HEK293 (cell line): ENCODE data around the gene PIEZO1.

ENCODE experiments used
- CTCF ChIA-PET: fragments of 350-600 bp; formaldehyde crosslinking; extraction: SDS; loops from one replicate; lab custom pipeline; 2021; ENCODE audit warnings: antibody characterized with exemption; lab: Yijun Ruan, JAX
- POLR2A ChIA-PET: fragments of 300-600 bp; formaldehyde crosslinking; extraction: SDS; loops from one replicate; lab custom pipeline; 2020; ENCODE audit warnings: antibody characterized with exemption, inconsistent platforms; lab: Yijun Ruan, JAX
- H3K27ac ChIP-seq: fragments of 200-500 bp; sonication (Bioruptor generic); 2 replicates; pipeline ENCODE4 v1.5.1; 2014; ENCODE audit warnings: low read depth, low read length, control low read depth, inconsistent platforms; ENCODE audit errors: extremely low read depth
- H3K36me3 ChIP-seq, 2 experiments: fragments of 200-500 bp in 1 of 2; sonication (Bioruptor generic) in 1 of 2; 1 replicate in 1 of 2; 2 replicates in 1 of 2; pipeline ENCODE4 v1.5.1; 2014 to 2017; ENCODE audit warnings: inconsistent platforms in 2 of 2, low read length in 2 of 2; ENCODE audit not compliant: control insufficient read depth in 2 of 2, insufficient read depth in 1 of 2
- H3K4me1 ChIP-seq: fragments of 200-500 bp; sonication (Bioruptor generic); 2 replicates; pipeline ENCODE4 v1.5.1; 2014; ENCODE audit warnings: mild to moderate bottlenecking, low read length, inconsistent platforms; ENCODE audit not compliant: control insufficient read depth, insufficient read depth
- H3K4me3 ChIP-seq: 2 replicates; pipeline ENCODE4 v1.5.1; 2011; ENCODE audit warnings: low read depth, mild to moderate bottlenecking, control low read depth, low read length, moderate library complexity
- H3K9me3 ChIP-seq: fragments of 200-500 bp; sonication (Bioruptor generic); 2 replicates; pipeline ENCODE4 v1.5.1; 2014; ENCODE audit warnings: low read depth, low read length, inconsistent platforms; ENCODE audit not compliant: control insufficient read depth, insufficient read depth
- MEIS1 ChIP-seq: sonication (generic); formaldehyde crosslinking; IDR thresholded peaks from 2 replicates; pipeline ENCODE4 v1.8.1; 2022; ENCODE audit warnings: missing genetic modification reagents, mild to moderate bottlenecking, borderline replicate concordance
- SALL2 ChIP-seq: fragments of 450-650 bp; formaldehyde crosslinking; IDR thresholded peaks from 2 replicates; pipeline ENCODE4 v1.5.0; 2017; ENCODE audit warnings: missing biosample characterization, mild to moderate bottlenecking, missing genetic modification characterization, borderline replicate concordance
- SCRT1 ChIP-seq: fragments of 450-650 bp; formaldehyde crosslinking; IDR thresholded peaks from 2 replicates; pipeline ENCODE4 v1.5.1; 2016; ENCODE audit warnings: missing biosample characterization, missing genetic modification characterization, borderline replicate concordance
- SP2 ChIP-seq: fragments of 450-650 bp; formaldehyde crosslinking; IDR thresholded peaks from 2 replicates; pipeline ENCODE4 v1.5.1; 2016; ENCODE audit warnings: missing biosample characterization, missing genetic modification characterization
- ZBTB17 ChIP-seq: fragments of 450-650 bp; formaldehyde crosslinking; IDR thresholded peaks from 2 replicates; pipeline ENCODE4 v1.5.1; 2016; ENCODE audit warnings: missing biosample characterization, missing genetic modification characterization
- ZFHX2 ChIP-seq: fragments of 450-650 bp; formaldehyde crosslinking; conservative IDR thresholded peaks from 2 replicates; pipeline ENCODE4 v1.5.1; 2016; ENCODE audit warnings: missing biosample characterization, missing genetic modification characterization
- ZIC2 ChIP-seq: fragments of 450-650 bp; formaldehyde crosslinking; IDR thresholded peaks from 2 replicates; pipeline ENCODE4 v1.5.1; 2016; ENCODE audit warnings: missing biosample characterization, missing genetic modification characterization
- ZNF140 ChIP-seq: fragments of 450-650 bp; formaldehyde crosslinking; IDR thresholded peaks from 2 replicates; pipeline ENCODE4 v1.5.1; 2016; ENCODE audit warnings: missing biosample characterization, missing genetic modification characterization
- ZNF175 ChIP-seq: fragments of 450-650 bp; formaldehyde crosslinking; IDR thresholded peaks from 2 replicates; pipeline ENCODE4 v1.5.1; 2016; ENCODE audit warnings: missing biosample characterization, missing genetic modification characterization
- ZNF202 ChIP-seq: fragments of 450-650 bp; formaldehyde crosslinking; IDR thresholded peaks from 2 replicates; pipeline ENCODE4 v1.5.1; 2016; ENCODE audit warnings: missing biosample characterization, missing genetic modification characterization, borderline replicate concordance
- ZNF335 ChIP-seq: fragments of 450-650 bp; formaldehyde crosslinking; conservative IDR thresholded peaks from 2 replicates; pipeline ENCODE4 v1.5.1; 2016; ENCODE audit warnings: missing biosample characterization, missing genetic modification characterization
- ZNF521 ChIP-seq: fragments of 450-650 bp; formaldehyde crosslinking; IDR thresholded peaks from 2 replicates; pipeline ENCODE4 v1.5.1; 2017; ENCODE audit warnings: missing biosample characterization, mild to moderate bottlenecking, missing genetic modification characterization
- ZNF561 ChIP-seq: fragments of 450-650 bp; IDR thresholded peaks from 2 replicates; pipeline ENCODE4 v1.5.1; 2018; ENCODE audit warnings: missing biosample characterization, missing genetic modification characterization, borderline replicate concordance
- ZNF707 ChIP-seq: fragments of 450-650 bp; formaldehyde crosslinking; IDR thresholded peaks from 2 replicates; pipeline ENCODE4 v1.5.1; 2016; ENCODE audit warnings: missing biosample characterization, missing genetic modification characterization
- TF ChIP-seq, protein P1 (sequence below): fragments of 450-650 bp; formaldehyde crosslinking; IDR thresholded peaks from 2 replicates; pipeline ENCODE4 v1.5.1; 2017; ENCODE audit warnings: missing biosample characterization, missing genetic modification characterization
- TF ChIP-seq, protein P2 (sequence below): fragments of 450-650 bp; formaldehyde crosslinking; IDR thresholded peaks from 2 replicates; pipeline ENCODE4 v1.5.1; 2017; ENCODE audit warnings: missing biosample characterization, missing genetic modification characterization
- TF ChIP-seq, protein P3 (sequence below): fragments of 450-650 bp; formaldehyde crosslinking; IDR thresholded peaks from 2 replicates; pipeline ENCODE4 v1.5.1; 2016; ENCODE audit warnings: missing biosample characterization, missing genetic modification characterization
- TF ChIP-seq, protein P4 (sequence below): fragments of 450-650 bp; formaldehyde crosslinking; IDR thresholded peaks from 2 replicates; pipeline ENCODE4 v1.5.1; 2016; ENCODE audit warnings: missing biosample characterization, missing genetic modification characterization, borderline replicate concordance

PIEZO1 gene

DNA sequence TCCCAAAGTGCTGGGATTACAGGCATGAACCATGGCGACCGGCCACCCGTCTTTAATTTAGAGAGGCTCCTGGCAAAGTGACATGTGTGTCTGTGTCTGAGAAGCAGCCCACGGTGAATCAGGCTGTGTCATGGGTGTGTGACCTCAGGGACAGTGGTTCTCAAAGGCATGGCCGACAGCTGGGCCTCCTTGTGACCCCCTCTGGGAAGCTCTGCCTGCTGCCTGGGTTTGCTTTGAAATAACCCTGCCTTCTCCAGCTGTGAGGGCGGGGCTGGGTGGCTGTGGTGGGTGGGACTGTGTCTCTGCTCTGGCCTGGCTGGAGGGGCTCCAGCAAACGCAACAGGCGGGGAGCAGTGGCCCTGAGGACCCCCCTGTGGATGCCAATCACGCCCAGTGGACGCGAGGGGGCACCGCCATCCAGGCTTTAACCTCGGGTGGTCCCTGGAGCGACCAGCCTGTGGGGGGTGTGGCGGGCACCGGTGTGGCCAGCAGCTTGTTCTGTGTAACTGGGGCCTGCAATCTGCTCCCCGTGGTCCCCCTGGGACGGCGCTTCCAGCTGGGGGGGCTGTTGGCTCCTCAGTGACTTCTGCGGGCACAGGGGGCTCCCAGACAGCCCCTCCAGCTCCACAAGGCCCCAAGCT lies 35.5 kb upstream of the PIEZO1 start (continued):
- TF ChIP-seq ZNF561 (tag by site-specific recombination) = no peak

DNA sequence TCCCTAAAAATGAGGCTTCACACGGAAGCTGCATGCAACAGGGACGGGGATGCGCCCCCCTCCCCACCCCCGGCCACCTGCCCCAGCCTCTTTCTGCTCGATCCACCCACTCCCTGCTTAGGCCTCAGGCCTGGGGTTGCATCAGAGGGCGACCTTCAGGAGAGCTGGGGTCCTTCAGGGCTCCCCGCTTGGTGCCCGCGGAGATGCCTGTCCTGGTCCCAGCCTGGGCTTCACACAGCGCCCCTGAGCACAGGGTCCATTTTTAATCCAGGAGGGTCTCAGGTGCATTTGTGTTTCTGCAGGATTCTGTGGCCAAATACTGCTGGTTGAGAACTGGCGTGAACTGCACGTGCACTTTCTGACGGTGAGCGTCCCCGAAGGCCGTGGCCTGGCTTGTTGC lies 34.1 kb upstream of the PIEZO1 start:
- Histone ChIP-seq H3K27ac (no peak overlapping the region), H3K4me3 (no peak overlapping the region), H3K9me3 (no peaks in the 10 kb centered on the region), H3K4me1 (no peaks in the 10 kb centered on the region), H3K36me3 (peaks cover 0 to 5% of the 10 kb centered on the region in 2 experiments; a peak in 1 of 3 replicates)
- TF ChIP-seq, protein P1, sequence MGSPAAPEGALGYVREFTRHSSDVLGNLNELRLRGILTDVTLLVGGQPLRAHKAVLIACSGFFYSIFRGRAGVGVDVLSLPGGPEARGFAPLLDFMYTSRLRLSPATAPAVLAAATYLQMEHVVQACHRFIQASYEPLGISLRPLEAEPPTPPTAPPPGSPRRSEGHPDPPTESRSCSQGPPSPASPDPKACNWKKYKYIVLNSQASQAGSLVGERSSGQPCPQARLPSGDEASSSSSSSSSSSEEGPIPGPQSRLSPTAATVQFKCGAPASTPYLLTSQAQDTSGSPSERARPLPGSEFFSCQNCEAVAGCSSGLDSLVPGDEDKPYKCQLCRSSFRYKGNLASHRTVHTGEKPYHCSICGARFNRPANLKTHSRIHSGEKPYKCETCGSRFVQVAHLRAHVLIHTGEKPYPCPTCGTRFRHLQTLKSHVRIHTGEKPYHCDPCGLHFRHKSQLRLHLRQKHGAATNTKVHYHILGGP (tag by site-specific recombination) = no peak
- peak; percentile 94 for TF ChIP-seq ZNF335 (tag by site-specific recombination)
- no peak for TF ChIP-seq ZNF202 (tag by site-specific recombination)
- TF ChIP-seq ZIC2 = no peak
- TF ChIP-seq, protein P2, sequence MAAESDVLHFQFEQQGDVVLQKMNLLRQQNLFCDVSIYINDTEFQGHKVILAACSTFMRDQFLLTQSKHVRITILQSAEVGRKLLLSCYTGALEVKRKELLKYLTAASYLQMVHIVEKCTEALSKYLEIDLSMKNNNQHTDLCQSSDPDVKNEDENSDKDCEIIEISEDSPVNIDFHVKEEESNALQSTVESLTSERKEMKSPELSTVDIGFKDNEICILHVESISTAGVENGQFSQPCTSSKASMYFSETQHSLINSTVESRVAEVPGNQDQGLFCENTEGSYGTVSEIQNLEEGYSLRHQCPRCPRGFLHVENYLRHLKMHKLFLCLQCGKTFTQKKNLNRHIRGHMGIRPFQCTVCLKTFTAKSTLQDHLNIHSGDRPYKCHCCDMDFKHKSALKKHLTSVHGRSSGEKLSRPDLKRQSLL (tag by site-specific recombination) = no peak
- TF ChIP-seq, protein P3, sequence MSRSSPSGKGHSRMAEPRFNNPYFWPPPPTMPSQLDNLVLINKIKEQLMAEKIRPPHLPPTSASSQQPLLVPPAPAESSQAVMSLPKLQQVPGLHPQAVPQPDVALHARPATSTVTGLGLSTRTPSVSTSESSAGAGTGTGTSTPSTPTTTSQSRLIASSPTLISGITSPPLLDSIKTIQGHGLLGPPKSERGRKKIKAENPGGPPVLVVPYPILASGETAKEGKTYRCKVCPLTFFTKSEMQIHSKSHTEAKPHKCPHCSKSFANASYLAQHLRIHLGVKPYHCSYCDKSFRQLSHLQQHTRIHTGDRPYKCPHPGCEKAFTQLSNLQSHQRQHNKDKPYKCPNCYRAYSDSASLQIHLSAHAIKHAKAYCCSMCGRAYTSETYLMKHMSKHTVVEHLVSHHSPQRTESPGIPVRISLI (tag by site-specific recombination) = no peak
- TF ChIP-seq ZNF140 (tag by site-specific recombination) = no peak
- no peak for TF ChIP-seq MEIS1
- POLR2A ChIA-PET = no interaction called here
- CTCF ChIA-PET = interaction anchor here (0.6 to 1.4 kb wide), 4 partner anchors 8 to 419 kb away, joined by 3 to 4 read pairs (median 3); no protein-coding TSS in a partner anchor

DNA sequence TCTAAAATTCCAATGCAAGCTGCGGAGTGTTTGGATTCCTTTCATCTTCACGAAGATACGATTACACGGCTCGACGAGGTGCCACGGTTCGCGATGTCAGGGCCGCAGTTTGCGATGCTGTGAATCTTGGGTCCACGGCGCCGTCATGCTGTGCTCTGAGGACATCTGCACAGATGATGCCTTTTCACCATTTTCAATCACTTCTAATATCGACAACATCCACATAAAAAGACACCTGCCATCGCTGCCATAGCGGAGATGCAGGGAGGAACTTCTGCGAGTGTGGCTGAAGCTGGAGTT lies 33.5 kb upstream of the PIEZO1 start:
- H3K9me3 ChIP-seq = no peaks in the 10 kb centered on the region
- CTCF ChIA-PET = interaction anchor here (1.1 to 1.4 kb wide), 3 partner anchors 9 to 106 kb away, joined by 3 read pairs; no protein-coding TSS in a partner anchor
- H3K4me3 ChIP-seq = no peak overlapping the region
- H3K27ac ChIP-seq = no peak overlapping the region
- H3K36me3 ChIP-seq = peaks cover 0 to 5% of the 10 kb centered on the region in 2 experiments; a peak in 1 of 3 replicates
- TF ChIP-seq SALL2 = no peak
- TF ChIP-seq ZBTB17 (tag by site-specific recombination) = no peak
- TF ChIP-seq, all 188 proteins: peak for 0
- H3K4me1 ChIP-seq = no peaks in the 10 kb centered on the region
- POLR2A ChIA-PET = no interaction called here

DNA sequence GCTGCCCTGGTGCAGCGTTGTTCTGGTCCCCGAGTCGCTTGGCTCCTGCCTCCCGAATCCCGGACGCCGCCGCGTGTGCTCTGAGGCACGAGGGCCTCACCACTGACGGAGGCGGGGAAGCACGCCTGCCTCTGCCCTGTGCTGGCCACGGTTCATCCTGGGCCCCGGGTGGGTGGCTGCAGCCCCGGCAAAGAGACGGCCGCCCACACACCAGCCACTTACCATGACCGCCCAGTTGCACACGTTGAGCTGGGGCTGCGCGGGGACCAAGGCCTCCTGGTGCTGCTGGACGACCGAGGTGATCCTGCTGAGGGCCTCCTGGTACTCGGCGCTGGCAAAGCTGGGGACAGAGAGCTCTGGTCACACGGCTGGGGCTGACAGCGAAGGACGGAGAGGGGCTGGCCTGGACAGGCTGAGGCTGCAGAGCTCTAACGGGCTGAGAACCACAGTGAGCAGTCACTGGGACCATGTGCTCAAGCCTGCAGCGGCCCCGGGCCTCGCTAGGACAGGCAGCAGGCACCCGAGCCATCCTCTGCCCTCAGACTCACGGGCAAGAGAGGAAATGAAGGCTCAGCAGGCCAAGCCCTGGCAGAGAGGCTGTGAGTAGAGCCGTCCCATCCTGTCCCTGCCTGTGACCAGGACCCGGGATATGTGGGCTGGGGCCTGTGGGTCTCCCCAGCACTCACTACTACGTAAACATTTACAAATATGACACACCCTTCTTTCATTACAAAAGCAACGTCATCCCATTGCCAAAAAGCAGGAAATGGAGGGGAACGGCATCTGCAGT lies 33.0 kb upstream of the PIEZO1 start:
- Histone ChIP-seq H3K9me3 (no peaks in the 10 kb centered on the region), H3K36me3 (peaks cover 0 to 3% of the 10 kb centered on the region in 2 experiments; a peak in 1 of 3 replicates), H3K4me1 (no peaks in the 10 kb centered on the region), H3K27ac (no peak overlapping the region), H3K4me3 (no peak overlapping the region)
- POLR2A ChIA-PET = no interaction called here
- CTCF ChIA-PET = interaction anchor here (1.2 to 1.4 kb wide), 3 partner anchors 10 to 107 kb away, joined by 3 read pairs; no protein-coding TSS in a partner anchor
- no peak for TF ChIP-seq SP2 (tag by site-specific recombination)
- TF ChIP-seq ZNF175 = no peak
- TF ChIP-seq SCRT1 = no peak
- no peak for TF ChIP-seq ZNF707 (tag by site-specific recombination)
- no peak for TF ChIP-seq ZNF521 (tag by site-specific recombination)
- no peak for TF ChIP-seq SALL2
- peak; percentile 59 for TF ChIP-seq ZFHX2 (tag by site-specific recombination)
- TF ChIP-seq, protein P4, sequence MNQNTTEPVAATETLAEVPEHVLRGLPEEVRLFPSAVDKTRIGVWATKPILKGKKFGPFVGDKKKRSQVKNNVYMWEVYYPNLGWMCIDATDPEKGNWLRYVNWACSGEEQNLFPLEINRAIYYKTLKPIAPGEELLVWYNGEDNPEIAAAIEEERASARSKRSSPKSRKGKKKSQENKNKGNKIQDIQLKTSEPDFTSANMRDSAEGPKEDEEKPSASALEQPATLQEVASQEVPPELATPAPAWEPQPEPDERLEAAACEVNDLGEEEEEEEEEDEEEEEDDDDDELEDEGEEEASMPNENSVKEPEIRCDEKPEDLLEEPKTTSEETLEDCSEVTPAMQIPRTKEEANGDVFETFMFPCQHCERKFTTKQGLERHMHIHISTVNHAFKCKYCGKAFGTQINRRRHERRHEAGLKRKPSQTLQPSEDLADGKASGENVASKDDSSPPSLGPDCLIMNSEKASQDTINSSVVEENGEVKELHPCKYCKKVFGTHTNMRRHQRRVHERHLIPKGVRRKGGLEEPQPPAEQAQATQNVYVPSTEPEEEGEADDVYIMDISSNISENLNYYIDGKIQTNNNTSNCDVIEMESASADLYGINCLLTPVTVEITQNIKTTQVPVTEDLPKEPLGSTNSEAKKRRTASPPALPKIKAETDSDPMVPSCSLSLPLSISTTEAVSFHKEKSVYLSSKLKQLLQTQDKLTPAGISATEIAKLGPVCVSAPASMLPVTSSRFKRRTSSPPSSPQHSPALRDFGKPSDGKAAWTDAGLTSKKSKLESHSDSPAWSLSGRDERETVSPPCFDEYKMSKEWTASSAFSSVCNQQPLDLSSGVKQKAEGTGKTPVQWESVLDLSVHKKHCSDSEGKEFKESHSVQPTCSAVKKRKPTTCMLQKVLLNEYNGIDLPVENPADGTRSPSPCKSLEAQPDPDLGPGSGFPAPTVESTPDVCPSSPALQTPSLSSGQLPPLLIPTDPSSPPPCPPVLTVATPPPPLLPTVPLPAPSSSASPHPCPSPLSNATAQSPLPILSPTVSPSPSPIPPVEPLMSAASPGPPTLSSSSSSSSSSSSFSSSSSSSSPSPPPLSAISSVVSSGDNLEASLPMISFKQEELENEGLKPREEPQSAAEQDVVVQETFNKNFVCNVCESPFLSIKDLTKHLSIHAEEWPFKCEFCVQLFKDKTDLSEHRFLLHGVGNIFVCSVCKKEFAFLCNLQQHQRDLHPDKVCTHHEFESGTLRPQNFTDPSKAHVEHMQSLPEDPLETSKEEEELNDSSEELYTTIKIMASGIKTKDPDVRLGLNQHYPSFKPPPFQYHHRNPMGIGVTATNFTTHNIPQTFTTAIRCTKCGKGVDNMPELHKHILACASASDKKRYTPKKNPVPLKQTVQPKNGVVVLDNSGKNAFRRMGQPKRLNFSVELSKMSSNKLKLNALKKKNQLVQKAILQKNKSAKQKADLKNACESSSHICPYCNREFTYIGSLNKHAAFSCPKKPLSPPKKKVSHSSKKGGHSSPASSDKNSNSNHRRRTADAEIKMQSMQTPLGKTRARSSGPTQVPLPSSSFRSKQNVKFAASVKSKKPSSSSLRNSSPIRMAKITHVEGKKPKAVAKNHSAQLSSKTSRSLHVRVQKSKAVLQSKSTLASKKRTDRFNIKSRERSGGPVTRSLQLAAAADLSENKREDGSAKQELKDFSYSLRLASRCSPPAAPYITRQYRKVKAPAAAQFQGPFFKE (tag by site-specific recombination) = no peak
